Measurements from ENCODE around the gene HPSE2. TPM values are rescaled to one million over a fixed set of nuclear protein-coding genes. Genes with fewer than 3 reads are reported as not detected.
A peak's percentile ranks its signal among the peaks of the same experiment; 100 is the strongest.

HPSE2 gene
- total RNA-seq, 1 experiment from 2014 or later = 0.20 TPM

GRCh38 chr10:99172128-99172738 lies 63.4 kb downstream of the HPSE2 start:
- Mint-ChIP-seq H3K4me3 (no peak overlapping the region), H3K36me3 (ENCODE audit: insufficient read depth in 1 of 3, low read depth in 3 of 3) (no peaks in the 10 kb centered on the region; a peak in 1 of 7 replicates), H3K9me3 (no peaks in the 10 kb centered on the region), H3K4me1 (peaks cover 8 to 9% of the 10 kb centered on the region in 2 experiments), H3K27me3 (ENCODE audit: low read depth) (peaks cover 3% of the 10 kb centered on the region), H3K27ac (no peak overlapping the region)
- Histone ChIP-seq H4K20me1 (ENCODE audit: control insufficient read depth, insufficient read depth, insufficient read length) (no peaks in the 10 kb centered on the region), H3K79me2 (ENCODE audit: insufficient read depth, low read length) (no peaks in the 10 kb centered on the region), H3K27ac (ENCODE audit: insufficient read length, low read depth, low read length) (no peak overlapping the region), H2AK5ac (ENCODE audit: insufficient read length, low read length) (no peak overlapping the region), H2AFZ (ENCODE audit: low read length) (no peak overlapping the region), H3K23ac (ENCODE audit: insufficient read length, low read depth, low read length) (no peak overlapping the region), H3K18ac (ENCODE audit: insufficient read length, low read depth, low read length) (no peak overlapping the region), H3K27me3 (ENCODE audit: insufficient read depth, low read length) (no peaks in the 10 kb centered on the region), H3K56ac (ENCODE audit: insufficient read length, low read depth, low read length) (no peak overlapping the region), H4K8ac (replicated peaks; ENCODE audit: insufficient read length, low read depth, low read length) (no peak overlapping the region), H2BK5ac (ENCODE audit: insufficient read length, low read length) (no peak overlapping the region), H2BK12ac (ENCODE audit: insufficient read length, low read depth, low read length) (no peak overlapping the region), H2BK120ac (ENCODE audit: low read depth, low read length, poor library complexity, severe bottlenecking) (no peak overlapping the region), H3K9ac (ENCODE audit: extremely low read depth, insufficient read length, low read length) (no peak overlapping the region), H3K4me1 (ENCODE audit: insufficient read depth, low read length) (no peaks in the 10 kb centered on the region; the same call in 1 of the 2 replicates), H4K5ac (ENCODE audit: insufficient read length, low read depth, low read length) (no peak overlapping the region), H4K91ac (ENCODE audit: insufficient read length, low read depth, low read length) (no peak overlapping the region), H3K4ac (ENCODE audit: low read depth, low read length) (no peak overlapping the region), H2BK20ac (ENCODE audit: low read depth, low read length, poor library complexity, severe bottlenecking) (no peak overlapping the region), H3K4me2 (ENCODE audit: insufficient read depth, insufficient read length, low read length) (no peak overlapping the region), H3T11ph (ENCODE audit: low read length) (no peak overlapping the region), H3K9me3 (ENCODE audit: control insufficient read depth, low read depth, low read length) (no peaks in the 10 kb centered on the region), H3K14ac (ENCODE audit: insufficient read depth, low read length) (no peak overlapping the region), H3K23me2 (ENCODE audit: insufficient read length, low read depth, low read length, poor library complexity, severe bottlenecking) (no peaks in the 10 kb centered on the region), H2BK15ac (ENCODE audit: low read depth, low read length) (no peak overlapping the region), H3K79me1 (ENCODE audit: insufficient read depth, low read depth, low read length, poor library complexity, severe bottlenecking) (no peaks in the 10 kb centered on the region)
- DNase-seq = peak; percentile 63
- peak; percentile 87 for TF ChIP-seq CTCF (conservative IDR thresholded peaks at IDR 0.05)
- no CpG with 5 or more reads among the region's 5 CpGs for WGBS (ENCODE audit: extremely low coverage, insufficient read length, low lambda C conversion rate)
